Activated naive CD4-positive, alpha-beta T cell treated with anti-CD3 and anti-CD28 coated beads for 36 hours (primary cell): ENCODE data around the gene RBMS1. TPM values are rescaled to one million over a fixed set of nuclear protein-coding genes. Genes with fewer than 3 reads are reported as not detected.

Source experiments
- CTCF ChIA-PET: fragments of 350-600 bp; sonication (Branson Sonifier 250); formaldehyde crosslinking; loops from one replicate; lab custom pipeline; 2021; ENCODE audit warnings: antibody characterized with exemption; lab: Charles Lee
- DNase-seq: peaks from one replicate; pipeline ENCODE4 v3.0.0-alpha.2; 2020
- H3K27ac Mint-ChIP-seq: one replicate; pipeline ENCODE4 v1.8.0; 2021; ENCODE audit warnings: mild to moderate bottlenecking, mixed read lengths
- H3K27me3 Mint-ChIP-seq: one replicate; pipeline ENCODE4 v1.8.0; 2021; ENCODE audit warnings: low read depth, mixed read lengths
- H3K36me3 Mint-ChIP-seq: one replicate; pipeline ENCODE4 v1.8.0; 2021; ENCODE audit warnings: low read depth, mixed read lengths
- H3K4me1 Mint-ChIP-seq: one replicate; pipeline ENCODE4 v1.8.0; 2021; ENCODE audit warnings: low read depth, mixed read lengths
- H3K4me3 Mint-ChIP-seq: one replicate; pipeline ENCODE4 v1.8.0; 2021; ENCODE audit warnings: mild to moderate bottlenecking, moderate library complexity, mixed read lengths
- H3K9me3 Mint-ChIP-seq: one replicate; pipeline ENCODE4 v1.8.0; 2021; ENCODE audit warnings: mixed read lengths
- intact Hi-C: fragments of 100-400 bp; cut with micrococcal nuclease; formaldehyde crosslinking; loops from one replicate; pipeline ENCODE4 v1.15.1; 2023
- total RNA-seq, 2 experiments: library from RNA; stranded (reverse); gene quantifications; one replicate each; pipeline ENCODE4 v1.2.3, GENCODE V29; 2021

Gene RBMS1
- total RNA-seq, 2 experiments from 2014 or later: 27.8 to 29.1 TPM

- no peak overlapping the region for H3K4me3 Mint-ChIP-seq
- H3K36me3 Mint-ChIP-seq: no peaks in the 10 kb centered on the region
- H3K27ac Mint-ChIP-seq: no peak overlapping the region
- CTCF ChIA-PET: no interaction called here
- no peaks in the 10 kb centered on the region for H3K27me3 Mint-ChIP-seq
- DNase-seq: no peak
- intact Hi-C loops: no loop called here
- H3K4me1 Mint-ChIP-seq: peaks cover 69% of the 10 kb centered on the region
- H3K9me3 Mint-ChIP-seq: no peaks in the 10 kb centered on the region
These were observed 77.6 kb downstream of the RBMS1 start for GRCh38 chr2:160415991-160416390.

GRCh38 chr2:160411955-160412354, 81.7 kb downstream of the RBMS1 start:
- peak overlapping the region; percentile 43 for H3K4me3 Mint-ChIP-seq
- no peak for DNase-seq
- H3K4me1 Mint-ChIP-seq: peaks cover 63% of the 10 kb centered on the region
- H3K36me3 Mint-ChIP-seq: no peaks in the 10 kb centered on the region
- CTCF ChIA-PET: interaction anchor here (0.9 to 3.7 kb wide), 6 partner anchors 17 to 161 kb away, joined by 3 to 15 read pairs (median 4); no protein-coding TSS in a partner anchor
- no peaks in the 10 kb centered on the region for H3K27me3 Mint-ChIP-seq
- H3K27ac Mint-ChIP-seq: peak overlapping the region; percentile 60
- H3K9me3 Mint-ChIP-seq: no peaks in the 10 kb centered on the region
- intact Hi-C loops: loop anchor here (2.0 to 5.0 kb wide), 3 partner anchors 15 to 830 kb away; no protein-coding TSS in a partner anchor

- DNase-seq: peak; percentile 63
- no peaks in the 10 kb centered on the region for H3K27me3 Mint-ChIP-seq
- H3K9me3 Mint-ChIP-seq: no peaks in the 10 kb centered on the region
- peaks cover 60% of the 10 kb centered on the region for H3K4me1 Mint-ChIP-seq
- CTCF ChIA-PET: interaction anchor here (1.2 to 1.4 kb wide), 2 partner anchors 49 to 160 kb away, joined by 3 to 4 read pairs; no protein-coding TSS in a partner anchor
- peak overlapping the region; percentile 60 for H3K27ac Mint-ChIP-seq
- H3K36me3 Mint-ChIP-seq: no peaks in the 10 kb centered on the region
- peak overlapping the region; percentile 43 for H3K4me3 Mint-ChIP-seq
- intact Hi-C loops: loop anchor here (5.0 kb wide), 2 partner anchors 241 to 831 kb away; no protein-coding TSS in a partner anchor
These were observed 82.4 kb downstream of the RBMS1 start for GRCh38 chr2:160411167-160411566.

- Mint-ChIP-seq H3K36me3 (no peaks in the 10 kb centered on the region), H3K27ac (no peak overlapping the region), H3K4me1 (peaks cover 63% of the 10 kb centered on the region), H3K27me3 (no peaks in the 10 kb centered on the region), H3K4me3 (no peak overlapping the region), H3K9me3 (no peaks in the 10 kb centered on the region)
- CTCF ChIA-PET: no interaction called here
- intact Hi-C loops: loop anchor here (5.0 kb wide), 2 partner anchors 142 to 728 kb away; no protein-coding TSS in a partner anchor
- DNase-seq: no peak
These were observed 84.1 kb downstream of the RBMS1 start for GRCh38 chr2:160409480-160409879.

GRCh38 chr2:160408959-160409291, 84.7 kb downstream of the RBMS1 start:
- CTCF ChIA-PET: no interaction called here
- H3K9me3 Mint-ChIP-seq: no peaks in the 10 kb centered on the region
- intact Hi-C loops: loop anchor here (5.0 kb wide), 2 partner anchors 142 to 728 kb away; no protein-coding TSS in a partner anchor
- no peaks in the 10 kb centered on the region for H3K27me3 Mint-ChIP-seq
- H3K4me1 Mint-ChIP-seq: peaks cover 67% of the 10 kb centered on the region
- no peak for DNase-seq
- peak overlapping the region; percentile 76 for H3K4me3 Mint-ChIP-seq
- no peak overlapping the region for H3K27ac Mint-ChIP-seq
- H3K36me3 Mint-ChIP-seq: no peaks in the 10 kb centered on the region

- Mint-ChIP-seq H3K4me1 (peaks cover 72% of the 10 kb centered on the region), H3K4me3 (peak overlapping the region; percentile 76), H3K27ac (peak overlapping the region; percentile 76), H3K9me3 (no peaks in the 10 kb centered on the region), H3K27me3 (no peaks in the 10 kb centered on the region), H3K36me3 (no peaks in the 10 kb centered on the region)
- intact Hi-C loops: loop anchor here (5.0 kb wide), 2 partner anchors 141 to 729 kb away; no protein-coding TSS in a partner anchor
- CTCF ChIA-PET: interaction anchor here (1.2 kb wide), 1 partner anchor 52 kb away, joined by 3 read pairs; no protein-coding TSS in a partner anchor
- DNase-seq: no peak
These were observed 85.2 kb downstream of the RBMS1 start for GRCh38 chr2:160408173-160408958.

GRCh38 chr2:160407393-160408172, 86.0 kb downstream of the RBMS1 start:
- H3K27me3 Mint-ChIP-seq: no peaks in the 10 kb centered on the region
- intact Hi-C loops: loop anchor here (1.0 to 5.0 kb wide), 8 partner anchors 21 to 753 kb away; partner anchors contain the start of genes LY75 and TANK
- no peaks in the 10 kb centered on the region for H3K36me3 Mint-ChIP-seq
- H3K9me3 Mint-ChIP-seq: no peaks in the 10 kb centered on the region
- DNase-seq: peak; percentile 53
- peaks cover 75% of the 10 kb centered on the region for H3K4me1 Mint-ChIP-seq
- H3K4me3 Mint-ChIP-seq: peak overlapping the region; percentile 81
- CTCF ChIA-PET: interaction anchor here (1.1 to 1.6 kb wide), 3 partner anchors 53 to 72 kb away, joined by 3 to 4 read pairs (median 3); no protein-coding TSS in a partner anchor
- H3K27ac Mint-ChIP-seq: peak overlapping the region; percentile 94

- Mint-ChIP-seq H3K27ac (peak overlapping the region; percentile 94), H3K4me1 (peaks cover 75% of the 10 kb centered on the region), H3K9me3 (no peaks in the 10 kb centered on the region), H3K36me3 (no peaks in the 10 kb centered on the region), H3K4me3 (peak overlapping the region; percentile 81), H3K27me3 (no peaks in the 10 kb centered on the region)
- DNase-seq: peak; percentile 85
- intact Hi-C loops: loop anchor here (1.0 to 5.0 kb wide), 13 partner anchors 12 to 754 kb away; partner anchors contain the start of genes LY75 and TANK
- CTCF ChIA-PET: interaction anchor here (0.7 to 2.0 kb wide), 9 partner anchors 8 to 125 kb away, joined by 3 to 6 read pairs (median 3); no protein-coding TSS in a partner anchor
These were observed 86.8 kb downstream of the RBMS1 start for GRCh38 chr2:160406591-160407392.

- Mint-ChIP-seq H3K27ac (peak overlapping the region; percentile 88), H3K4me3 (peak overlapping the region; percentile 81), H3K27me3 (no peaks in the 10 kb centered on the region), H3K4me1 (peaks cover 71% of the 10 kb centered on the region), H3K9me3 (no peaks in the 10 kb centered on the region), H3K36me3 (no peaks in the 10 kb centered on the region)
- intact Hi-C loops: loop anchor here (2.0 to 5.0 kb wide), 4 partner anchors 16 to 732 kb away; no protein-coding TSS in a partner anchor
- DNase-seq: no peak
- CTCF ChIA-PET: interaction anchor here (0.6 to 2.4 kb wide), 5 partner anchors 24 to 107 kb away, joined by 3 to 9 read pairs (median 3); no protein-coding TSS in a partner anchor
These were observed 88.3 kb downstream of the RBMS1 start for GRCh38 chr2:160405077-160405867.

- DNase-seq: no peak
- Mint-ChIP-seq H3K27ac (peak overlapping the region; percentile 52), H3K27me3 (no peaks in the 10 kb centered on the region), H3K36me3 (no peaks in the 10 kb centered on the region), H3K4me1 (peaks cover 55% of the 10 kb centered on the region), H3K9me3 (no peaks in the 10 kb centered on the region), H3K4me3 (peak overlapping the region; percentile 45)
- CTCF ChIA-PET: interaction anchor here (0.7 to 2.4 kb wide), 4 partner anchors 14 to 91 kb away, joined by 3 to 9 read pairs (median 4); no protein-coding TSS in a partner anchor
- intact Hi-C loops: no loop called here
These were observed 90.3 kb downstream of the RBMS1 start for GRCh38 chr2:160402997-160403979.
